GM23338 (cell line): Measurements from ENCODE around the gene TUBB3.

Experiments used
- CTCF ChIP-seq, 2 experiments: fragments of 200-600 bp in 1 of 2; sonication (generic) in 1 of 2; conservative IDR thresholded peaks; 2 replicates each; pipeline versions ENCODE4 v1.5.1 to v1.6.1; 2016 to 2017; ENCODE audit warnings: antibody characterized with exemption in 2 of 2, low read depth in 2 of 2, mild to moderate bottlenecking in 2 of 2, moderate library complexity in 1 of 2
- EZH2 ChIP-seq: fragments of 200-600 bp; sonication (generic); IDR thresholded peaks from one replicate; pipeline ENCODE4 v1.8.0; 2017; ENCODE audit warnings: antibody characterized with exemption, mild to moderate bottlenecking, low read depth; ENCODE audit not compliant: unreplicated experiment

GRCh38 chr16:89908236-89908635 is 14.9 kb upstream of the TUBB3 start:
- TF ChIP-seq EZH2 (no peak), CTCF (conservative IDR thresholded peaks at IDR 0.05; ENCODE audit: low read depth in 2 of 2) (no peak)
